Effector memory CD4-positive, alpha-beta T cell (primary cell): ENCODE results near the gene PCSK4.

Experiments used
- DNase-seq, 3 donors: peaks; one replicate each; pipeline ENCODE4 v3.0.0-alpha.2; 2020
- H3K27ac ChIP-seq: 2 replicates; pipeline ENCODE4 v1.7.0; 2013; ENCODE audit warnings: mild to moderate bottlenecking, low read length, moderate library complexity; ENCODE audit not compliant: insufficient read depth, poor library complexity, severe bottlenecking
- H3K27me3 ChIP-seq: replicated peaks from 2 replicates; pipeline ENCODE4 v1.7.0; 2013; ENCODE audit warnings: mild to moderate bottlenecking, low read length; ENCODE audit not compliant: insufficient read depth, control insufficient read depth, poor library complexity, severe bottlenecking
- H3K36me3 ChIP-seq: 2 replicates; pipeline ENCODE4 v1.7.0; 2013; ENCODE audit warnings: mild to moderate bottlenecking, low read length, moderate library complexity; ENCODE audit not compliant: control insufficient read depth, insufficient read depth
- H3K4me1 ChIP-seq: 2 replicates; pipeline ENCODE4 v1.7.0; 2013; ENCODE audit warnings: low read length, mild to moderate bottlenecking; ENCODE audit not compliant: control insufficient read depth, insufficient read depth, poor library complexity, severe bottlenecking
- H3K4me3 ChIP-seq: 2 replicates; pipeline ENCODE4 v1.7.0; 2013; ENCODE audit warnings: low read length, low read depth, mild to moderate bottlenecking; ENCODE audit not compliant: insufficient read depth, poor library complexity, severe bottlenecking
- H3K9me3 ChIP-seq: 2 replicates; pipeline ENCODE4 v1.7.0; 2013; ENCODE audit warnings: mild to moderate bottlenecking, low read length, moderate library complexity; ENCODE audit not compliant: control insufficient read depth

Gene PCSK4

GRCh38 chr19:1496714-1497577 is 6.8 kb upstream of the PCSK4 start:
- DNase-seq, result no peak
- no peaks in the 10 kb centered on the region for H3K27me3 ChIP-seq
- no peaks in the 10 kb centered on the region for H3K9me3 ChIP-seq
- no peaks in the 10 kb centered on the region for H3K36me3 ChIP-seq
- no peaks in the 10 kb centered on the region for H3K4me1 ChIP-seq
- H3K27ac ChIP-seq, result no peak overlapping the region
- no peak overlapping the region for H3K4me3 ChIP-seq

GRCh38 chr19:1495799-1496713 is 5.9 kb upstream of the PCSK4 start:
- no peak for DNase-seq
- no peak overlapping the region for H3K27ac ChIP-seq
- H3K9me3 ChIP-seq, result no peaks in the 10 kb centered on the region
- H3K4me3 ChIP-seq, result no peak overlapping the region
- peaks cover 7% of the 10 kb centered on the region for H3K4me1 ChIP-seq
- no peaks in the 10 kb centered on the region for H3K27me3 ChIP-seq
- H3K36me3 ChIP-seq, result no peaks in the 10 kb centered on the region

DNA sequence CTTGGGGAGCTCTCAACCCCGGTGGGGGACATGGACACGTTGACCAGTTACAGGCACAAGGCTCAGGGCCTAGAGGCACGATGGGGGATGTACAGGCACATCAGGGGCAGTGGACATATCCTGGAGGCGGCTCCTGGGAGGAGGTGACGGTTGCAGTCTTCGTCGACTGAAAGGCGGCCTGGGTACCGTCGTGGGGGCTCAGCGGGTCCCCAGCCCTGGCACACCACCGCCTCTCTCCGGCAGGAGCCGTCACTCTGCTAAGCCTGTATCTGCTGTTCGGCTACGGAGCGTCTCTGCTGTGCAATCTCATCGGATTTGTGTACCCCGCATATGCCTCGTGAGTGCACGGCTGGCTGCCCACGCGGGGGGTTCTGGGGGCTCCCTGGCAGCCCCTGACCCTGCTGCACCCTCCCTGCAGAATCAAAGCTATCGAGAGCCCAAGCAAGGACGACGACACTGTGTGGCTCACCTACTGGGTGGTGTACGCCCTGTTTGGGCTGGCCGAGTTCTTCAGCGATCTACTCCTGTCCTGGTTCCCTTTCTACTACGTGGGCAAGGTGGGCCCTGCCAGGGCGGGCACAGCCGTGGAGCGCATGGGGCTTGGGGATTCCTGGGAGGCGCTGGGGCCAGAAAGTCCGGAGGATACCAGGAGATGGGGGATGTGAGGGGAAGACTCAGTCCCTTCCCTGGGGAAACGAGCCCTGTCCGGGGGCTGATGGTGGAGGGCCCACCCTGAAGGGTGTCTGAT is 5.1 kb upstream of the PCSK4 start:
- Histone ChIP-seq H3K27me3 (no peaks in the 10 kb centered on the region), H3K27ac (no peak overlapping the region), H3K36me3 (no peaks in the 10 kb centered on the region), H3K9me3 (no peaks in the 10 kb centered on the region), H3K4me3 (no peak overlapping the region), H3K4me1 (peaks cover 9% of the 10 kb centered on the region)
- DNase-seq, result no peak

GRCh38 chr19:1494115-1494815 is 4.1 kb upstream of the PCSK4 start:
- Histone ChIP-seq H3K9me3 (no peaks in the 10 kb centered on the region), H3K27me3 (no peaks in the 10 kb centered on the region), H3K36me3 (no peaks in the 10 kb centered on the region), H3K4me1 (peaks cover 18% of the 10 kb centered on the region), H3K27ac (no peak overlapping the region), H3K4me3 (no peak overlapping the region)
- DNase-seq, result no peak

GRCh38 chr19:1492474-1493006 is 2.4 kb upstream of the PCSK4 start:
- DNase-seq, result no peak
- no peaks in the 10 kb centered on the region for H3K27me3 ChIP-seq
- no peak overlapping the region for H3K27ac ChIP-seq
- H3K36me3 ChIP-seq, result no peaks in the 10 kb centered on the region
- H3K4me3 ChIP-seq, result no peak overlapping the region
- peaks cover 18% of the 10 kb centered on the region for H3K4me1 ChIP-seq
- H3K9me3 ChIP-seq, result no peaks in the 10 kb centered on the region

DNA sequence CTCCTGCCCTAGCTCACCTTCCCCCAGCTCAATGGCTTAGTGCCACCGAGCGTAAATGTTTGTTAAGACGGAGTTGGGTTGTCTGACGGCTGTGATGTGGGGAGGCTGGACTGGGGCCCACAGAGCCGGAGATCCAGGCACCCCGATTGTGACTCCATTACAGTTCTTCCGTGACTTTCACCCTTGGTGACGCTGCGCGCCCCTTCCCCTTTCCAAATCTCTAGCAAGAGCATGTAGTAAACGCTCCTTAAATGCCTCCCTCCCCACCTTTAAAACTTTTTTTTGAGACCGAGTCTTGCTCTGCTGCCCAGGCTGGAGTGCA is 1.7 kb upstream of the PCSK4 start:
- no peak overlapping the region for H3K27ac ChIP-seq
- peaks cover 18% of the 10 kb centered on the region for H3K4me1 ChIP-seq
- no peak for DNase-seq
- H3K27me3 ChIP-seq, result no peaks in the 10 kb centered on the region
- H3K4me3 ChIP-seq, result no peak overlapping the region
- no peaks in the 10 kb centered on the region for H3K36me3 ChIP-seq
- no peaks in the 10 kb centered on the region for H3K9me3 ChIP-seq

- no peak for DNase-seq
- no peaks in the 10 kb centered on the region for H3K9me3 ChIP-seq
- peak within 1 kb of the TSS; percentile 41 for H3K27ac ChIP-seq
- H3K36me3 ChIP-seq, result no peaks in the 10 kb centered on the region
- H3K27me3 ChIP-seq, result no peaks in the 10 kb centered on the region
- H3K4me1 ChIP-seq, result peaks cover 18% of the 10 kb centered on the region
- peak within 1 kb of the TSS; percentile 58 for H3K4me3 ChIP-seq
These were observed 1.1 kb upstream of the PCSK4 start, which contains the start of gene REEP6 for GRCh38 chr19:1491114-1491848. Gene REEP6 (plus strand): TSS chr19:1491181. CDS start chr19:1491270, 89 bp downstream.

GRCh38 chr19:1489463-1490310 is 463 bp downstream of the PCSK4 start:
- H3K4me1 ChIP-seq, result peaks cover 18% of the 10 kb centered on the region
- DNase-seq, result no peak
- H3K27me3 ChIP-seq, result no peaks in the 10 kb centered on the region
- no peaks in the 10 kb centered on the region for H3K36me3 ChIP-seq
- H3K9me3 ChIP-seq, result no peaks in the 10 kb centered on the region
- H3K27ac ChIP-seq, result peak overlapping the region; percentile 41
- peak overlapping the region; percentile 58 for H3K4me3 ChIP-seq
